ENCODE results near the gene MEIS2. TPM values are rescaled to one million over a fixed set of nuclear protein-coding genes. Genes with fewer than 3 reads are reported as not detected.
A peak's percentile ranks its signal among the peaks of the same experiment; 100 is the strongest.

The MEIS2 gene
- polyA plus RNA-seq, 1 donor from 2014 or later, result 825 TPM

GRCh38 chr15:37056177-37057121, 43.9 kb downstream of the MEIS2 start:
- Histone ChIP-seq H3K4me2 (ENCODE audit: low read length) (peak overlapping the region; percentile 53), H3K9ac (ENCODE audit: low read length) (peak overlapping the region; percentile 33), H3F3A (ENCODE audit: insufficient read depth, low read length, poor library complexity, severe bottlenecking) (peaks cover 11% of the 10 kb centered on the region), H3K27me3 (ENCODE audit: insufficient read depth, low read depth, low read length) (no peaks in the 10 kb centered on the region), H3K27ac (ENCODE audit: low read length) (peak overlapping the region; percentile 39), H4K20me1 (ENCODE audit: insufficient read depth) (peaks cover 92% of the 10 kb centered on the region), H2AFZ (ENCODE audit: low read depth, low read length) (no peak overlapping the region), H3K36me3 (ENCODE audit: insufficient read depth, low read length) (peaks cover 11% of the 10 kb centered on the region), H3K4me3 (ENCODE audit: low read length) (peak overlapping the region; percentile 54), H3K9me2 (ENCODE audit: insufficient read depth, low read length) (no peaks in the 10 kb centered on the region), H3K9me3 (ENCODE audit: low read length) (no peaks in the 10 kb centered on the region), H3K79me2 (replicated peaks; ENCODE audit: insufficient read depth, low read length) (peaks cover 100% of the 10 kb centered on the region)
- TF ChIP-seq SMC3 (conservative IDR thresholded peaks at IDR 0.05; ENCODE audit: poor library complexity) (no peak), POLR2AphosphoS5 (IDR thresholded peaks at IDR 0.05) (peak; percentile 49), MXI1 (conservative IDR thresholded peaks at IDR 0.05; ENCODE audit: poor library complexity, severe bottlenecking) (peak; percentile 9)

GRCh38 chr15:37055481-37055880, 44.9 kb downstream of the MEIS2 start:
- peak overlapping the region; percentile 0 for H3K9ac ChIP-seq (ENCODE audit: low read length)
- no peak overlapping the region for H2AFZ ChIP-seq (ENCODE audit: low read depth, low read length)
- peaks cover 13% of the 10 kb centered on the region for H3F3A ChIP-seq (ENCODE audit: insufficient read depth, low read length, poor library complexity, severe bottlenecking)
- peaks cover 15% of the 10 kb centered on the region for H3K36me3 ChIP-seq (ENCODE audit: insufficient read depth, low read length)
- H3K9me2 ChIP-seq (ENCODE audit: insufficient read depth, low read length), result no peaks in the 10 kb centered on the region
- H4K20me1 ChIP-seq (ENCODE audit: insufficient read depth), result peaks cover 93% of the 10 kb centered on the region
- H3K9me3 ChIP-seq (ENCODE audit: low read length), result no peaks in the 10 kb centered on the region
- peaks cover 100% of the 10 kb centered on the region for H3K79me2 ChIP-seq (replicated peaks; ENCODE audit: insufficient read depth, low read length)
- peak overlapping the region; percentile 4 for H3K27ac ChIP-seq (ENCODE audit: low read length)
- peak overlapping the region; percentile 54 for H3K4me3 ChIP-seq (ENCODE audit: low read length)
- no peaks in the 10 kb centered on the region for H3K27me3 ChIP-seq (ENCODE audit: insufficient read depth, low read depth, low read length)
- peak; percentile 4 for TF ChIP-seq POLR2AphosphoS5 (IDR thresholded peaks at IDR 0.05)
- no peak for TF ChIP-seq RAD21 (conservative IDR thresholded peaks at IDR 0.05)
- no peak for TF ChIP-seq SMC3 (conservative IDR thresholded peaks at IDR 0.05; ENCODE audit: poor library complexity)
- no peak for TF ChIP-seq EZH2 (IDR thresholded peaks at IDR 0.05; ENCODE audit: borderline replicate concordance, insufficient read depth, low read length, poor library complexity, severe bottlenecking)
- peak overlapping the region; percentile 53 for H3K4me2 ChIP-seq (ENCODE audit: low read length)

GRCh38 chr15:37054336-37054735, 46.0 kb downstream of the MEIS2 start:
- Histone ChIP-seq H3K4me2 (ENCODE audit: low read length) (no peak overlapping the region), H3K79me2 (replicated peaks; ENCODE audit: insufficient read depth, low read length) (peaks cover 98% of the 10 kb centered on the region), H3K27ac (ENCODE audit: low read length) (no peak overlapping the region), H3K9me2 (ENCODE audit: insufficient read depth, low read length) (no peaks in the 10 kb centered on the region), H3F3A (ENCODE audit: insufficient read depth, low read length, poor library complexity, severe bottlenecking) (peaks cover 13% of the 10 kb centered on the region), H3K27me3 (ENCODE audit: insufficient read depth, low read depth, low read length) (no peaks in the 10 kb centered on the region), H2AFZ (ENCODE audit: low read depth, low read length) (no peak overlapping the region), H3K9ac (ENCODE audit: low read length) (no peak overlapping the region), H3K9me3 (ENCODE audit: low read length) (no peaks in the 10 kb centered on the region), H3K36me3 (ENCODE audit: insufficient read depth, low read length) (peaks cover 13% of the 10 kb centered on the region), H4K20me1 (ENCODE audit: insufficient read depth) (peaks cover 94% of the 10 kb centered on the region), H3K4me3 (ENCODE audit: low read length) (no peak overlapping the region)
- TF ChIP-seq RAD21 (conservative IDR thresholded peaks at IDR 0.05), result no peak
- no peak for TF ChIP-seq CTCF (IDR thresholded peaks at IDR 0.05; ENCODE audit: poor library complexity, severe bottlenecking)
- TF ChIP-seq TAF1 (IDR thresholded peaks at IDR 0.05; ENCODE audit: low read depth), result no peak
- no peak for TF ChIP-seq SMC3 (conservative IDR thresholded peaks at IDR 0.05; ENCODE audit: poor library complexity)
- TF ChIP-seq EP300 (conservative IDR thresholded peaks at IDR 0.05; ENCODE audit: poor library complexity, severe bottlenecking), result no peak
- no peak for TF ChIP-seq MXI1 (conservative IDR thresholded peaks at IDR 0.05; ENCODE audit: poor library complexity, severe bottlenecking)
- TF ChIP-seq POLR2AphosphoS5 (IDR thresholded peaks at IDR 0.05), result no peak
- no peak for TF ChIP-seq REST (IDR thresholded peaks at IDR 0.05; ENCODE audit: borderline replicate concordance)
- no peak for TF ChIP-seq EZH2 (IDR thresholded peaks at IDR 0.05; ENCODE audit: borderline replicate concordance, insufficient read depth, low read length, poor library complexity, severe bottlenecking)
